NCI-H526 treated with DMSO at 0.1 percent for 48 hours (cell line): ENCODE measurements around the gene UBE4B.
"Not testable (repeated sequence)": the region's sequence is repeated elsewhere in the genome, so short reads cannot be mapped to it uniquely, and the experiment has no call there.

Source experiments
- DNase-seq: peaks from one replicate; lab custom pipeline; 2025; lab: John Stamatoyannopoulos, UW

UBE4B gene

GRCh38 chr1:10032590-10033358 lies at the start of gene UBE4B:
Gene UBE4B, plus strand, starts transcription at chr1:10032958. Its CDS starts 713 bp downstream, at chr1:10033671.
- DNase-seq = peak; percentile 94

GRCh38 chr1:9984253-9984652 lies 48.5 kb upstream of the UBE4B start:
- no peak for DNase-seq

GRCh38 chr1:9985001-9985400 lies 47.8 kb upstream of the UBE4B start:
- no peak for DNase-seq

- DNase-seq = no peak
Measured at GRCh38 chr1:9989773-9990172, 43.0 kb upstream of the UBE4B start.

- no peak for DNase-seq
Measured at GRCh38 chr1:9990944-9991343, 41.8 kb upstream of the UBE4B start.

DNA sequence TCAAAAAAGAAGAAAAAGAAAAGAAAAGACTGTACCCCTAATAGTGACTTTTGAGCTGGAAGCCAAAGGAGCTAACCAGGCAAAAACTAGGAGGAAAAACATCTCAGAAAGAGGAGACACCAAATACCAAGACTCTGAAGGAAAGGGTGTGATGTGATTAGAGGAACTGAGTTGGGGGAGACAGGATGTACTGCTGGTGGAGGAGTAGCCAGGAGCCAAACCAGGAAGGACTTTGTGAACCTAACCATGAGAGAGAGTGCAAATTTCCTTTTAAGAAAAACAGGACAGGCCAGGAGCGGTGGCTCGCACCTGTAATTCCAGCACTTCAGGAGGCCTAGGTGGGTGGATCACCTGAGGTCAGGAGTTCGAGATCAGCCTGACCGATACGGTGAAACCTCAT lies 39.8 kb upstream of the UBE4B start:
- DNase-seq = no peak

DNA sequence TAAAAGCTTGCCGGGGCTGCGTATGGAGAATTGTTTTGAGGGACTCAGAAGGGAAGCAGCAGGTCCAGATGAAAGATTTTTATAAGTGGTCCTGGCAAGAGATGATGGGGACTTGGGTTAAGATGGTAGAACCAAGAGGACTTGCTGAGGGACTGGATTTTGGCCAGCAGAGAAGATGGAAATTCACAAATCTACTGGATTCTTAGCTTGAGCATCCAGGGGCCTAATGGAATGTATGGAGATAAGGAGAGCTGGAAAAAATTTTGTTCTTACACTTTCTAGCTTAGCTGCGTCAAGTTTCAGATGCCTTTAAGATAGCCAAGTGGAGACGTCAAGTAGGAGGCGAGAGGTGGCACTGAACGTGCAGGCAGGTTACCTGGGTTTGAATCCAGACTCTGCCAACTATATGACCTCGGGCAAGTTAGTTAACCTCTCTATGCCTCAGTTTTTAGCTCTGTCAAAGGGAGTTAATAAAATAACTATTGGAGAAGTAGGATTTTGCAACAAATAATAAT lies 39.1 kb upstream of the UBE4B start:
- no peak for DNase-seq

DNA sequence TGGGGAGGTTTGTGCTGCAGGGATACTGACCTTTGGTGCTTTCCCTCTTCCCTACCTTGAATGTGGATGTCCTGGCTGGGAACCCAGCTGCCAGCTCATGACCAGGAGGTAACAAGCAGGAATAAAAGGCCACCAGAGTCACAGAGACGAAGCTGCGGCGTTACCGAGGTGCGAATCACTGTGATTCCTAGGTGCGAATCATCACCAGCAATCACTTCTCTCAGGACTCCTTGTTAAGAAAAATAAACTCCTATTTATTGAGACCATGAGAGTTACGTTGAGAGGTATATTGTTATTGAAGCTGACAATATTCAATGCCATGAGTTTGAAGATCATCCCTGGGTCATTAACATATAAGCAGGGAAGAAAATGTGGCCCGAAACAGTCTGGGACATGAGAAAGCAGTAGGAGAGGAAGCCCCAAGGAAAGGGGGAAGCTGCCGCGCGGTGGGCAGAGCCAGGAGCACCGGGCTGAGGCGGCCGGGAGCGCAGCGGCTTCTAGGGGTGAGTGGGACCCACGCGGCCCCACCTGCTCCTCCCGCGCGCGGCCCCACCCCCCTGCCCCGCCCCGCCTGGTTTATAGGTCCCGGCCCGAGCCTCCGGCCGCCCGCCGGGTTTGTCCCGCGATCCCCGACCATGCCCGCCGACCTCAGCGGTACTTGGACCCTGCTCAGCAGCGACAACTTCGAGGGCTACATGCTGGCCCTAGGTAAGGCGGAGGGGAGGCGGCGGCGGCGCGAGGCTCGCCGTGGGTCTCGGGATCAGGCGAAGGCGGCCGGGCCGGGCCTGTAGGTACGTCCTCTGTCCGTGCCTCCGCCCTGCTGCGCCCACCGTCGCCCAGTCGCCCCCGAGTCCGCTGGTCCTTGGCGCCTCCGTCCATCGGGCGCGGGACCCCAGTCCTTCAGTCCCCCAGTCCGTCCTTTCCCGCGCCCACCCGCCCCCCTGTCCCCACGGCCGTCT lies 35.9 kb upstream of the UBE4B start, which contains the start of gene RBP7:
RBP7 (plus strand) TSS at position 605 of the 959 bp plus-strand sequence; CDS start at position 636, 31 bp downstream.
- no peak for DNase-seq

GRCh38 chr1:10001016-10001665 lies 31.6 kb upstream of the UBE4B start:
- DNase-seq = no peak

GRCh38 chr1:10005248-10005647 lies 27.5 kb upstream of the UBE4B start:
- DNase-seq = not testable (repeated sequence)

DNA sequence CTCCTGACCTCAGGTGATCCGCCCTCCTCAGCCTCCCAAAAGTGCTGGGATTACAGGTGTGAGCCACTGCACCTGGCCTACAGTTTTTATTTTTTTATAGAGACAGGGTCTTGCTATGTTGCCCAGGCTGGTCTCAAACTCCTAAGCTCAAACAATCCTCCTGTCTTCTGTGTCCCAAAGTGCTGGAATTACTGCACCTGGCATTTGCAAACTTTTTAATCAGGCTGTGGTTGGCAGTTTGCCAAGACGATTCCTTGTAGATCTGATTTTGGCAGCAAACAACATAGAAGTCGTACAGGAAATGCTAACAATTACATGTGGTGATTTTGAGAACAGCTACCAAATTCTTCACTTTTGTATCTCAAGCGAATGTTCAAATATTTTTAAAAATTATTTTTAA lies 25.6 kb upstream of the UBE4B start:
- no peak for DNase-seq

- DNase-seq = no peak
Measured at GRCh38 chr1:10014016-10014415, 18.7 kb upstream of the UBE4B start.

DNA sequence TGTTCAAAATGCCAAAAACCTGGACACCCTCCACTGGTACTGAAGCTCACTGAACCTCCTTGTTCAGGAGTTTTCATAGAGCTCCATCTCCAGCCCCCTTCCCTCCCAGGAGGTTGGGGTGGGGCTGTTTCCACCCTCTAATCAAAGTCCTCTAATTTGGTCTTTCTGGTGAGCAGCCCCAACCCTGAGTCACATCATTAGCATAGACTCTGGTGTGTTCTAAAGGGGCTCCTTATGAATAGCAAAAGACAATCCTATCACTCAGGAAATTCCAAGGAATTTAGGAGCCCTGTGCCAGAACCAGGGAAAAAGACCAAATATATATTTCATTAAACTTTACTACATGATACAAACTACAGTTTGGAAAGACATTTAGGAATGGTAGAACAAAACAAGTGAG lies 13.2 kb upstream of the UBE4B start:
- DNase-seq = no peak

GRCh38 chr1:10020086-10020485 lies 12.7 kb upstream of the UBE4B start:
- DNase-seq = no peak

DNA sequence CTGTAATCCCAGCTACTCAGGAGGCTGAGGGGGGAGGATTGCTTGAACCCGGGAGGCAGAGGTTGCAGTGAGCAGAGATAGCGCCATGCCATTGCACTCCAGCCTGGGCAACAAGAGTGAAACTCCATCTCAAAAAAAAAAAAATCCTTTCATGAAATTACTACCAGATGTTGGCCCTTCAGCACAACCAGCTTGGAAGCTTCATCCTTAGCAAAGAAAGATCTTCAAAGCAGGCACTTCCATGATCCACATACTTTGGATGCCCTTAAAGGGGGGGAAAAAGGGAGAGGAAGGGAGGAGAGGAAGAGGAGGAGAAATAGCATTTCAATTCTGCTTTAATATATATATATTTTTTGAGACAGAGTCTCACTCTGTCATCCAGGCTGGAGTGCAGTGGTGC lies 12.1 kb upstream of the UBE4B start:
- not testable (repeated sequence) for DNase-seq

DNA sequence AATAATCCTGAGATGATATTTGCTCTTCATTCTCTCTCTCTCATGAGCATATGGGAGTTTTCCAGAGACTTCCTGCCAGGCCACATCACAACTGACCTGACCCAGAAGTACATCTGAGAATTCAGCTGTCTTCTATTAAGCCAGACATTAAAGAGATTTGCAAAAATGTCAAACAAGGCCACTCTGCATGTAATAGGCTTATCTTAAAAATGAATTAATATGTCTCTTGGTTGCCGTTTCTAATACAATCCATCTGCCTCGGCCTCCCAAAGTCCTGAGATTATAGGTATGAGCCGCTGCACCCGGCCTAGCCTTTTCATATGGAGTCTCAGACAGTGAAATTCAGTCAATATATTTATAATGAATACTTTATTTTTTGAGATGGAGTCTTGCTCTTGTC lies 10.8 kb upstream of the UBE4B start:
- not testable (repeated sequence) for DNase-seq

DNA sequence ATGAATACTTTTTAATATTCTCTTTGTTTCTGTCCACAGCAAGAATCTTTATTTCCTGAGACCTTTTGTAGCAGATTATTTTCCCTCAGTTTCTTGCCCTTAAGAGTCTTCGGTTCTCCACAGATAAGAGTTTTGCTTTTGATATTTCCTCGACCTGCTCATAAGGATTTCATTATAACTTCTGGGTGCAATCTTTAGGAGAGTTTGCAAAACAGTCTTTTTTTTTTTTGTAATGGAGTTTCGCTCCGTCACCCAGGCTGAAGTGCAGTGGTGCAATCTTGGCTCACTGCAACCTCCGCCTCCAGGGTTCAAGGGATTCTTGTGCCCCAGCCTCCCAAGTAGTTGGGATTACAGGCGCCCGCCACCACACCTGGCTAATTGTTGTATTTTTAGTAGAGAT lies 10.1 kb upstream of the UBE4B start:
- no peak for DNase-seq

DNA sequence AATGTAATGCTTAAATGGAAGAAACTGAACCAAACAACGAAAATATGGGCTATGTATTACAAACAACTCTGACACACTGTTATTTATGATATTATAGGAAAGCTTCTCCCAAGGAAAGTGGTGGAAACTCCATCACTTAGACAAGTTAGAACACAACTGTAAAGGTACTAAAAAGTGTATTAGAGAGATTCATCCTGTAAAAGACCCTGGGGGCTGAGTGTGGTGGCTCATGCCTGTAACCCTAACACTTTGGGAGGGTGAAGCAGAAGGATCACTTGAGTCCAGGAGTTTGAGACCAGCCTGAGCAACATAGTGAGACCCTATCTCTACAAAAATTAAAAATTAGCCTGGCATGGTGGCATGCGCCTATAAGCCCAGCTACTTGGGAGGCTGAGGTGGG lies 7.4 kb upstream of the UBE4B start:
- DNase-seq = no peak

DNA sequence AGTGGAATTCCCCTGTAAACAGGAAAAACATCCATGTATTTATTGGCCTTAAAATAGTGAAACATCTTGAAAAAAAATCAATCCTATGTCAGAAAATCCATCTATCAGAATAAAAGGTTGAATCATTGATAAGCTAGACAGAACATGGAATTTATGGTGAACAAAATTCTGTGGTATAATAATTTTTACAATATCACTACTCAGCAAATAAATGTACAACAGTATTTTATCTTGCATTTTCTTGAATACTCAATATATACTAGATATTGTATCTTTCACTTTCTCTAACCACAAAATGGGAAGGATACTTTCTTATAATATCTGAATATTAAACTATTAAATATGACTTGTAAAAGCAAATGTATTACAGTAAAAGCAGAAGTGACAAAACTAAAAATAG lies 5.7 kb upstream of the UBE4B start:
- DNase-seq = no peak

DNA sequence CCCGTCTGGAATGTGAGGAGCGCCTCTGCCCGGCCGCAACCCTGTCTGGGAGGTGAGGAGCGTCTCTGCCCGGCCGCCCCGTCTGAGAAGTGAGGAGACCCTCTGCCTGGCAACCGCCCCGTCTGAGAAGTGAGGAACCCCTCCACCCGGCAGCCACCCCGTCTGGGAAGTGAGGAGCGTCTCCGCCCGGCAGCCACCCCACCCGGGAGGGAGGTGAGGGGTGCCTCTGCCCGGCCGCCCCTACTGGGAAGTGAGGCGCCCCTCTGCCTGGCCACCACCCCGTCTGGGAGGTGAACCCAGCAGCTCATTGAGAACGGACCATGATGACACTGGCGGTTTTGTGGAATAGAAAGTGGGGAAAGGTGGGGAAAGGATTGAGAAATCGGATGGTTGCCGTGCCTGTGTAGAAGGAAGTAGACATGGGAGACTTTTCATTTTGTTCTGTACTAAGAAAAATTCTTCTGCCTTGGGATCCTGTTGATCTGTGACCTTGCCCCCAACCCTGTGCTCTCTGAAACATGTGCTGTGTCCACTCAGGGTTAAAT lies 3.7 kb upstream of the UBE4B start:
- DNase-seq = not testable (repeated sequence)

DNA sequence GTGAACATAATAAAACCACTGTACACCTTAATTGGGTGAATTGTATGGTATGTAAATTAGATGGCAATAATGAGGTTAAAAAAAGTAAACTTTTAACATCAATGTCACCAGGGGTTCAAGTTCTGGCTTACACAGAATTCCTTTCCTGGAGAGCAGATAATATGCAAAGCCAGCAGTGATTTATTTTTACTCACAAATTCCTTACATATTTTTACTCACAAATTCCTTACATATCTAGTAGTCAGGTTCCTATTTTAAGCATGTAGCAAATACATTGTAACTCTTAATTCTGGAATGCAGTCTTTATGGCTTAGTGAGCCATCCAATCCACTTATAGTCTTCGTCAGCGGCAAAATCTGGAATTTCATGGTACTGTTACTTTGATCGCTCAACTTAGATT lies 1.3 kb upstream of the UBE4B start:
- DNase-seq = no peak

- peak; percentile 26 for DNase-seq
Measured at GRCh38 chr1:10033359-10033845, 644 bp downstream of the UBE4B start.
